HFF-Myc (cell line): Measurements from ENCODE around the gene SMLR1.

Experiments used
- DNase-seq: peaks from one replicate; pipeline ENCODE4 v3.0.0-alpha.2; 2011; ENCODE audit warnings: low read depth; ENCODE audit errors: extremely low read depth
- H3K4me3 ChIP-seq: replicated peaks from 2 replicates; pipeline ENCODE4 v1.5.1; 2011; ENCODE audit warnings: low read depth, mild to moderate bottlenecking, control low read depth, low read length
- TF ChIP-seq, protein P1 (sequence below): IDR thresholded peaks from 2 replicates; pipeline ENCODE4 v1.5.1; 2012; ENCODE audit warnings: mild to moderate bottlenecking, low read depth, low read length, control low read depth; ENCODE audit errors: missing control alignments

The SMLR1 gene

DNA sequence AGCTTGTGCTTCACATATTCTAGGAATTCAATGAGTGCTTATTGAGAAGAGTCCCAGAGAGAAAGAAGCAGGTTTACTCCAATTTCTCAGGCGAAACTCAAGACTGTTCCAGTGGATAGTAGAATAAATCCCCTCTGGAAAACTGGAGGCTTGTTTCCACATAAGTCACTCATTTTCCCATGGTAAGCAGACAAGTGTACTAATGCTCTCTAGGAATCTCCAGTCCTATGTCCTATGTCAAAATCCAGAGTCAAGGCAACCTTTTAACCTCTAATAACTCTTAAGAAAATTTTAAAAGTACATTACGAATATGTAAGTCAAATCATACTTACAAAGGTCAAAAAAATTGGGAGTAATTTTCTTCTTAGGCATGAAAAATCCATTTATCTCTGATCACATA is 35.2 kb downstream of the SMLR1 start:
- no peak overlapping the region for H3K4me3 ChIP-seq
- TF ChIP-seq, protein P1, sequence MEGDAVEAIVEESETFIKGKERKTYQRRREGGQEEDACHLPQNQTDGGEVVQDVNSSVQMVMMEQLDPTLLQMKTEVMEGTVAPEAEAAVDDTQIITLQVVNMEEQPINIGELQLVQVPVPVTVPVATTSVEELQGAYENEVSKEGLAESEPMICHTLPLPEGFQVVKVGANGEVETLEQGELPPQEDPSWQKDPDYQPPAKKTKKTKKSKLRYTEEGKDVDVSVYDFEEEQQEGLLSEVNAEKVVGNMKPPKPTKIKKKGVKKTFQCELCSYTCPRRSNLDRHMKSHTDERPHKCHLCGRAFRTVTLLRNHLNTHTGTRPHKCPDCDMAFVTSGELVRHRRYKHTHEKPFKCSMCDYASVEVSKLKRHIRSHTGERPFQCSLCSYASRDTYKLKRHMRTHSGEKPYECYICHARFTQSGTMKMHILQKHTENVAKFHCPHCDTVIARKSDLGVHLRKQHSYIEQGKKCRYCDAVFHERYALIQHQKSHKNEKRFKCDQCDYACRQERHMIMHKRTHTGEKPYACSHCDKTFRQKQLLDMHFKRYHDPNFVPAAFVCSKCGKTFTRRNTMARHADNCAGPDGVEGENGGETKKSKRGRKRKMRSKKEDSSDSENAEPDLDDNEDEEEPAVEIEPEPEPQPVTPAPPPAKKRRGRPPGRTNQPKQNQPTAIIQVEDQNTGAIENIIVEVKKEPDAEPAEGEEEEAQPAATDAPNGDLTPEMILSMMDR: no peak
- no peak for DNase-seq

DNA sequence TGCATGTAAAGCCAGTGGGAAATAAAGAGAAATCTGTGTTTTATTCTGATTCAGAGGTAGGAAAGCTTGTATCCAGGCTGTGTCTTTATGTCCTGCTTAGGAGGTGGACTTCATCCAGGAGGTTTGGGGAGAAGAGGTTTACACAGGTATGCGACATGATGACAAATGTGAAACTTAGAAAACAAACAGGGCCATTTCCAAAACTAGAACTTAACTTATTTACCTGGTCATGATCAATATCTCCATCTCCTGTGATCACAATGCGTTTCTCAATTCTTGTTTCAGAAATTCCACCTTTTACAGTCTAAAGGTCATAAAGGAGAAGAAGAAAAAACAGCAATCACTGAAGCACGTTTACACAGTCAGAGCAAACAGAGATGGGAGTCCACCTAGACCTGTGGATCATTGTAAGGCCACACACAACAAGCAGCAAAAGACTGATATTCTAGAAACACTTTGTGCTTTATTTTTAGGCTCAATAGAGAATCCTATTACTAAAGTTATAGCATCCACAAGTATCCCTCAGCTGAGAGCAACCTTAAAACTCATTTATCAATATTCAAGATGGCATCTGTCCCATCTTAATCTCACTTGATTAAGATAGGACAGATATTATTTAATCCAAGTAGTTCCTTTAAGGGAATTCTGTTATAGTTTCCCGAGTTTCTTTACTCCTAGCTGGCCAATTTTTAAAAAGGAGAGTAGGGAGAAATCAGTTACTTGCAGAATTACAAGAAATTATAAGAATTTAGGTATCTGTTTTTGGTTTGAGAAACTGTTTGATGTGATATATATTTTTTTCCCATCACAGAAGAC is 36.4 kb downstream of the SMLR1 start:
- no peak for DNase-seq
- TF ChIP-seq, protein P1: no peak
- H3K4me3 ChIP-seq: no peak overlapping the region

DNA sequence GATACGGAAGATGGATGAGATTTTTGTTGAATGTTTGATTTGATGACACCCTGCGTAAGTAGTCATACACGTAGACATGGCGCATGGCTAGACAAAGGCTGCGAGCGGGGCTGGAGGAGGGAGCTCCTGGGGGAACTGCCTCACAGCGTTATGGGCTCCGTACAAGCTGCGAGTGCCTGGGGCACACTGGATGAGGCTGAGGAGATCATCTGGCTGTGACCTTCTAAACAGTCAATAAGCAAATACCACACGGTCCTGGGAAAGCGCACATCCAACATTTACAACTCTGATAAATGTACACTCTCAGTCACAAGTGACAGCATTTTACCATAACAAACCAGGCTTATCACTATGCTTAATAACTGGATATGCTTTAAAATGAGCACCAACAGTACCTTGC is 37.1 kb downstream of the SMLR1 start:
- DNase-seq: no peak
- TF ChIP-seq, protein P1: no peak
- H3K4me3 ChIP-seq: no peak overlapping the region

DNA sequence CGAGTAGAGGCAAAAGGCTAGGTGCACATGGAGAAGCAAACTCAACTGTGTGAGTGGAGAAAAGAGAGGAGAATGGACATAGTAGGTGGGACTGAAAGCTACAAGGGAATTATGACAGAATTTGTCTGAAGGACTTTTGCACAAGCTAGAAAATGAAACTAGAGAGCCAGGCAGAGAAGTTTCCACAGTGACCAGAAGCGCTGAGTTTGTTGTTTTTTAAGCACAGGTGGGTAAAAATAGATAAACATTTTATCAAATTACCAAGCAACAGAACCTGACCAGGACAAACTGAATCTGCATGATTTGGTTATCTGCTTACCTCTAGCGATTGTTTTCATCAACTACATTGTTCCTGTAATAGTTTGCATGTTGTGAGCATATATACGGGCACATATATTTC is 38.6 kb downstream of the SMLR1 start:
- DNase-seq: no peak
- TF ChIP-seq, protein P1: no peak
- no peak overlapping the region for H3K4me3 ChIP-seq

DNA sequence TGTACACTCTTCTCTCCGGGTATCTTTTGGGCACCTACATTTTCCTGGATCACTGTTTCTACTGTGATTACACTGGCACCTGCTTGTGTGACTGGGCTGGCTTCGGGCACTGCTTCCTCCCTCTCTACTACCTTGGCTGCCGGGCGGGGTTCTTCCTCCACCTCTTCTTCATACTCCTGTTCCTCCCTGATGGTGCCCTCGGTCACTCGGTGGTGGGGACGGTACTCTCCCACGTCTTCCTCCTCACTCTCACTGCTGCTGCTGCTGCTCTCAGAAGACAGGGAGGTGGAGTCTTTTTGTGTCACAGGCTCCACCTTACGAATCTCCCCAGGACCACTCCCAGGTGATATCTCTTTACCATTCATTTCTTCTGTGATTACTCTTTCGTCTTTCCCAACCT is 42.5 kb downstream of the SMLR1 start:
- TF ChIP-seq, protein P1: no peak
- H3K4me3 ChIP-seq: no peak overlapping the region
- no peak for DNase-seq

DNA sequence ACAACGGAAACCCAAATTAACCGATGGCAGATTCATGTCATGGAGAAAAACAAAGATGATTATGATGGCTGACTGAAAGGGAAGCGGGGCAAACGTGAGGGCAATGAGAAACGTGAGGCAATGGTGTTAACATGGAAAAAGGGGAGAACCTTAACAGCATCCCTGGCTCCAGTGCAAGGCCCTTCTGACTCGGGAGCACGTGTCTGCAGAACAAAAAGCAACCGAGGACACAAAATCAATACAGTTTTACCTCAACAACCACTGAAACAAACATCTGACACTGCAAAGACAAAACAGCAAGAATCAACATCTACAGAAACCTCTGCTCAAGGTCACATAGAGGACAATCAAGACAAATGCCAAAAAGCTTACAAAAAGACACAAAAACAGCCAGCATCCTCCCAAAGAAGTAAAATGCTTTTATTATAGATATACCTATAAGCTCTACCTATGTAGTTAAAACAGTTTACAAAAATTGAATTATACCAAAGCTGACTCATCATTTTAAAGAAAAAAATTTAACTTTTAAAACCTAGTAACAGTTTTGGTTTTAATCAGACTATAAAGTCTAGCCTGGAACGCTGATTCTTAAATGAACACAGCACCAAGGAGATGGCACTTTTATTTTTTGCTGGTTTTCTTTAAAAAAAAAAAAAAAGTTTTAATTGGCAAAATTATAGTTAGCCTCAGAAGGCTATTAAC is 43.1 kb downstream of the SMLR1 start:
- H3K4me3 ChIP-seq: no peak overlapping the region
- DNase-seq: no peak
- TF ChIP-seq, protein P1: no peak
